Measurements from ENCODE around the gene MUC5B. TPM values are rescaled to one million over a fixed set of nuclear protein-coding genes. Genes with fewer than 3 reads are reported as not detected.

Gene MUC5B
- total and polyA plus RNA-seq, 2 of the 13 experiments (the other 11 are each of a cell fraction or from before 2014, with no cell fraction given), result 0.01 TPM; not detected in 1

DNA sequence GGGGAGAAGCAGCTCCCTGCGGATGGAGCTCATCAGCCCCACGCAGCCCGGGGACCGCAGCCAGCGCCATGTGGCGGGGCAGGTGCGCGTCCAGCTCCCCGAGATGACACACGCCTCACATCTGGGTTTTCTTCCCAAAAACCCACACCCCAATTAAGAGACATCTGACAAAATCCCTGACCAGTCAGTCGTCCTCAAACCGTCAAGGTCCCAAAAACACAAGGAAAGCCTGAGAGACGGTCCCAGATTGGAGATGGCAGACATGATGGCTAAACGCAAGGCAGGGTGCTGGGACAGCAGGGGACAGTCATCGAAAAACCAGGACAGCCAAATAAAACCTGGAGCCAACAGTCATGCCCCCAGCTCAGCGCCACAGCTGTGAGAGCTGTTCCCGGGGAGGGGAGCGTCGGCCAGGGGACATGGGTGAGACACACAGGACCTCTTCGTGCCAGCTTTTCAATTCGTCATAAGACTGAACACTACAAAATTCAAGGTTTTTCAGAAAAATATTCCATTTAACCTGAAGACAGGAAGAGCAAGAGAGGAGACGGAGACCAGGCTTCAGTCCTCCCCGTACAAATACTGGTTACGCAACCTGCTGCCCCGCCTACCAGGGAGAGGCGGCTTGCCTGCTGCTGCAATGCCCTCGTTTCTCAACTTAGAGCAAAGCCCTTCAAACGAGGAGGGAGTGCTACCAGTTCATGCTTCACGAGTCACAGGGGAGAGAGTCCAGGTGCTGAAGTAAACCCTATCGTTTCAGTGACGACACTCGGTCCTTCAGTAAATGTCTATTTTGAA is 76.0 kb downstream of the MUC5B start (continued):
- 0 out of 2 replicates have a peak, but pooled peaks have one; percentile 35 for TF ChIP-seq POLR2G (IDR thresholded peaks at IDR 0.05; ENCODE audit: low read depth, low read length)
- TF ChIP-seq PHF5A (CRISPR knock-in tag; IDR thresholded peaks at IDR 0.05; ENCODE audit: low read depth, unreplicated experiment), result no peak
- TF ChIP-seq, protein P1, sequence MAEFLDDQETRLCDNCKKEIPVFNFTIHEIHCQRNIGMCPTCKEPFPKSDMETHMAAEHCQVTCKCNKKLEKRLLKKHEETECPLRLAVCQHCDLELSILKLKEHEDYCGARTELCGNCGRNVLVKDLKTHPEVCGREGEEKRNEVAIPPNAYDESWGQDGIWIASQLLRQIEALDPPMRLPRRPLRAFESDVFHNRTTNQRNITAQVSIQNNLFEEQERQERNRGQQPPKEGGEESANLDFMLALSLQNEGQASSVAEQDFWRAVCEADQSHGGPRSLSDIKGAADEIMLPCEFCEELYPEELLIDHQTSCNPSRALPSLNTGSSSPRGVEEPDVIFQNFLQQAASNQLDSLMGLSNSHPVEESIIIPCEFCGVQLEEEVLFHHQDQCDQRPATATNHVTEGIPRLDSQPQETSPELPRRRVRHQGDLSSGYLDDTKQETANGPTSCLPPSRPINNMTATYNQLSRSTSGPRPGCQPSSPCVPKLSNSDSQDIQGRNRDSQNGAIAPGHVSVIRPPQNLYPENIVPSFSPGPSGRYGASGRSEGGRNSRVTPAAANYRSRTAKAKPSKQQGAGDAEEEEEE (CRISPR knock-in tag; IDR thresholded peaks at IDR 0.05; ENCODE audit: borderline replicate concordance), result no peak
- TF ChIP-seq, protein P2, sequence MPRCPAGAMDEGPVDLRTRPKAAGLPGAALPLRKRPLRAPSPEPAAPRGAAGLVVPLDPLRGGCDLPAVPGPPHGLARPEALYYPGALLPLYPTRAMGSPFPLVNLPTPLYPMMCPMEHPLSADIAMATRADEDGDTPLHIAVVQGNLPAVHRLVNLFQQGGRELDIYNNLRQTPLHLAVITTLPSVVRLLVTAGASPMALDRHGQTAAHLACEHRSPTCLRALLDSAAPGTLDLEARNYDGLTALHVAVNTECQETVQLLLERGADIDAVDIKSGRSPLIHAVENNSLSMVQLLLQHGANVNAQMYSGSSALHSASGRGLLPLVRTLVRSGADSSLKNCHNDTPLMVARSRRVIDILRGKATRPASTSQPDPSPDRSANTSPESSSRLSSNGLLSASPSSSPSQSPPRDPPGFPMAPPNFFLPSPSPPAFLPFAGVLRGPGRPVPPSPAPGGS (CRISPR knock-in tag; IDR thresholded peaks at IDR 0.05), result no peak
- TF ChIP-seq ZNF589 (CRISPR knock-in tag; conservative IDR thresholded peaks at IDR 0.05), result no peak
- TF ChIP-seq ONECUT2 (CRISPR knock-in tag; IDR thresholded peaks at IDR 0.05), result no peak
- no peak for TF ChIP-seq ZSCAN21 (CRISPR knock-in tag; IDR thresholded peaks at IDR 0.05; ENCODE audit: borderline replicate concordance)
- no peak for TF ChIP-seq ZNF276 (CRISPR knock-in tag; IDR thresholded peaks at IDR 0.05; ENCODE audit: low read depth)
- peak; percentile 68 for TF ChIP-seq THAP11 (CRISPR knock-in tag; IDR thresholded peaks at IDR 0.05)
- TF ChIP-seq NFE2 (CRISPR knock-in tag; IDR thresholded peaks at IDR 0.05), result no peak
- peak; percentile 38; the same call in 1 of the 2 replicates for TF ChIP-seq BORCS8-MEF2B (CRISPR knock-in tag; IDR thresholded peaks at IDR 0.05)
- TF ChIP-seq REL (CRISPR knock-in tag; conservative IDR thresholded peaks at IDR 0.05), result no peak
- no peak for TF ChIP-seq SMARCE1 (IDR thresholded peaks at IDR 0.05; ENCODE audit: borderline replicate concordance)
- no peak for TF ChIP-seq TAF15 (IDR thresholded peaks at IDR 0.05; ENCODE audit: low read depth, low read length, poor library complexity, severe bottlenecking)
- no peak for TF ChIP-seq LBX2 (CRISPR knock-in tag; IDR thresholded peaks at IDR 0.05; ENCODE audit: borderline replicate concordance)
- no peak for TF ChIP-seq RBM22 (optimal IDR thresholded peaks at IDR 0.05; ENCODE audit: low read length)
- TF ChIP-seq NFKBIZ (CRISPR knock-in tag; IDR thresholded peaks at IDR 0.05), result no peak
- TF ChIP-seq ZNF501 (CRISPR knock-in tag; IDR thresholded peaks at IDR 0.05), result no peak; the same call in 1 of the 2 replicates
- TF ChIP-seq ZNF781 (CRISPR knock-in tag; IDR thresholded peaks at IDR 0.05; ENCODE audit: borderline replicate concordance, not compliant biosample characterization), result no peak
- TF ChIP-seq RBFOX2 (IDR thresholded peaks at IDR 0.05; ENCODE audit: low read depth, low read length), result no peak
- TF ChIP-seq PRDM4 (CRISPR knock-in tag; IDR thresholded peaks at IDR 0.05; ENCODE audit: borderline replicate concordance), result no peak

Measured in HepG2 (cell line).